Uterus (tissue), 2 donors: ENCODE data around the gene MYO1D.

Source experiments
- CTCF ChIP-seq, 4 experiments: fragments of 200-600 bp in 2 of 4; fragments of 450-650 bp in 2 of 4; sonication (generic) in 2 of 4; IDR thresholded peaks; one replicate each; pipeline ENCODE4 v1.5.1; 2016 to 2019; ENCODE audit warnings: antibody characterized with exemption in 4 of 4, mild to moderate bottlenecking in 2 of 4, moderate library complexity in 1 of 4
- POLR2A ChIP-seq, 2 donors: fragments of 450-650 bp; IDR thresholded peaks; one replicate each; pipeline ENCODE4 v1.6.1; 2016; ENCODE audit warnings: antibody characterized with exemption in 2 of 2, mild to moderate bottlenecking in 1 of 2, moderate library complexity in 1 of 2

- no peak for TF ChIP-seq CTCF (IDR thresholded peaks at IDR 0.05)
- no peak for TF ChIP-seq POLR2A (IDR thresholded peaks at IDR 0.05)
Observed at GRCh38 chr17:32834104-32834503, 42.8 kb downstream of the MYO1D start.
